Astrocyte (in vitro differentiated cells and primary cell): ENCODE results near the gene KCNMB2. TPM values are rescaled to one million over a fixed set of nuclear protein-coding genes. Genes with fewer than 3 reads are reported as not detected.

Experiments used
- DNase-seq: peaks from one replicate; pipeline ENCODE4 v3.0.0-alpha.2; 2010; ENCODE audit warnings: low read depth
- FAIRE-seq: peaks from 2 replicates; lab custom pipeline; 2011; peaks lifted over from hg19 to GRCh38; lab: Jason Lieb, UNC
- H2AFZ ChIP-seq: 2 replicates; pipeline ENCODE4 v1.6.0; 2012; ENCODE audit warnings: low read depth, low read length, inconsistent platforms
- H3K27ac ChIP-seq: 2 replicates; pipeline ENCODE4 v1.5.1; 2011; ENCODE audit warnings: low read depth, low read length, inconsistent platforms
- H3K27me3 ChIP-seq: 2 replicates; pipeline ENCODE4 v1.6.0; 2011; ENCODE audit warnings: low read length, inconsistent platforms; ENCODE audit not compliant: insufficient read depth
- H3K36me3 ChIP-seq: 2 replicates; pipeline ENCODE4 v1.5.1; 2011; ENCODE audit warnings: low read length, inconsistent platforms; ENCODE audit not compliant: insufficient read depth
- H3K4me1 ChIP-seq: 2 replicates; pipeline ENCODE4 v1.5.1; 2011; ENCODE audit warnings: low read length, inconsistent platforms; ENCODE audit not compliant: insufficient read depth
- H3K4me2 ChIP-seq: 2 replicates; pipeline ENCODE4 v1.6.0; 2012; ENCODE audit warnings: low read length, inconsistent platforms
- H3K4me3 ChIP-seq: 2 replicates; pipeline ENCODE4 v1.5.1; 2011; ENCODE audit warnings: low read depth, mild to moderate bottlenecking, low read length, inconsistent platforms; ENCODE audit not compliant: insufficient read depth
- H3K79me2 ChIP-seq: 2 replicates; pipeline ENCODE4 v1.6.0; 2012; ENCODE audit warnings: mild to moderate bottlenecking, low read length, inconsistent platforms; ENCODE audit not compliant: insufficient read depth
- H3K9ac ChIP-seq: 2 replicates; pipeline ENCODE4 v1.6.0; 2012; ENCODE audit warnings: mild to moderate bottlenecking, low read length, inconsistent platforms
- H3K9me3 ChIP-seq: 2 replicates; pipeline ENCODE4 v1.5.1; 2012; ENCODE audit warnings: low read depth, mild to moderate bottlenecking, low read length, inconsistent platforms; ENCODE audit not compliant: insufficient read depth
- H4K20me1 ChIP-seq: 2 replicates; pipeline ENCODE4 v1.6.0; 2012; ENCODE audit warnings: low read length, inconsistent platforms; ENCODE audit not compliant: insufficient read depth
- H3K27ac Mint-ChIP-seq: one replicate; pipeline ENCODE4 v1.8.0; 2021; ENCODE audit warnings: mild to moderate bottlenecking, mixed read lengths; ENCODE audit not compliant: unreplicated experiment
- H3K27me3 Mint-ChIP-seq: one replicate; pipeline ENCODE4 v1.8.0; 2021; ENCODE audit warnings: low read depth, mixed read lengths; ENCODE audit not compliant: unreplicated experiment
- H3K36me3 Mint-ChIP-seq: one replicate; pipeline ENCODE4 v1.8.0; 2021; ENCODE audit warnings: low read depth, mixed read lengths; ENCODE audit not compliant: unreplicated experiment
- H3K4me1 Mint-ChIP-seq: one replicate; pipeline ENCODE4 v1.8.0; 2021; ENCODE audit warnings: low read depth, mixed read lengths; ENCODE audit not compliant: unreplicated experiment
- H3K4me3 Mint-ChIP-seq: one replicate; pipeline ENCODE4 v1.8.0; 2021; ENCODE audit warnings: mild to moderate bottlenecking, moderate library complexity, mixed read lengths; ENCODE audit not compliant: unreplicated experiment
- H3K9me3 Mint-ChIP-seq: one replicate; pipeline ENCODE4 v1.8.0; 2021; ENCODE audit warnings: mild to moderate bottlenecking, mixed read lengths; ENCODE audit not compliant: unreplicated experiment
- CTCF ChIP-seq: IDR thresholded peaks from 2 replicates; pipeline ENCODE4 v1.5.1; 2011; ENCODE audit warnings: low read depth, mild to moderate bottlenecking, inconsistent platforms, low read length, moderate library complexity; ENCODE audit not compliant: insufficient read depth
- EZH2 ChIP-seq: IDR thresholded peaks from 2 replicates; pipeline ENCODE4 v1.6.1; 2012; ENCODE audit warnings: mild to moderate bottlenecking, low read length, inconsistent platforms; ENCODE audit not compliant: insufficient read depth
- total RNA-seq: library from RNA; stranded (reverse); gene quantifications from 2 replicates; pipeline ENCODE4 v1.2.1, GENCODE V29; 2021

KCNMB2 gene
- total RNA-seq, 1 donor from 2014 or later, result not detected

DNA sequence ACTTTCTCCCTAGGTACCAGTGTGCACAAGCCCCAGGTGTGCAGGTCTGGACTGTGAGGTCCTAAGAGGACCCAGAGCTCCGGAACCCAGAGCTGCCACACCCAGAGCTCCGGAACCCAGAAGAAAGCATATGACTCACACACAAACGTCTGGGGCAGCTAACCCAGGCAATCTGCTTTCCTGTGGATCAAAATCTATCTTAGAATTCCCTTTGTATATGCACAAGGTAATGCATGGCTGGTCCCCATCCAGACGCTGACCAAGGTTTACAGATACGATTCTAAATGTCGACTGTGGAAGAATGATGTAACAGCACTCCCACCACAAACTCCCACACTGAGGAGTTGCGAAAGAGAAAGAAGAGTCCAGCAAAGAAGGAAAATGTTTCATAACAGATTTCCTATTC is 15.7 kb downstream of the KCNMB2 start:
- H4K20me1 ChIP-seq, result no peaks in the 10 kb centered on the region
- no peak overlapping the region for H3K27ac ChIP-seq
- TF ChIP-seq EZH2 (no peak), CTCF (no peak)
- FAIRE-seq (no peak), DNase-seq (peak; percentile 56)
- Mint-ChIP-seq H3K4me3 (no peak overlapping the region), H3K4me1 (peaks cover 4% of the 10 kb centered on the region), H3K27ac (no peak overlapping the region), H3K27me3 (peaks cover 2% of the 10 kb centered on the region), H3K9me3 (no peaks in the 10 kb centered on the region), H3K36me3 (no peaks in the 10 kb centered on the region)
- H3K4me3 ChIP-seq, result no peak overlapping the region
- no peak overlapping the region for H2AFZ ChIP-seq
- no peaks in the 10 kb centered on the region for H3K79me2 ChIP-seq
- no peaks in the 10 kb centered on the region for H3K36me3 ChIP-seq
- H3K9me3 ChIP-seq, result no peaks in the 10 kb centered on the region
- no peaks in the 10 kb centered on the region for H3K27me3 ChIP-seq
- H3K4me2 ChIP-seq, result no peak overlapping the region
- H3K4me1 ChIP-seq, result no peaks in the 10 kb centered on the region
- H3K9ac ChIP-seq, result no peak overlapping the region

GRCh38 chr3:178558637-178559036 is 22.4 kb downstream of the KCNMB2 start:
- Histone ChIP-seq H3K36me3 (no peaks in the 10 kb centered on the region), H3K4me1 (peaks cover 11% of the 10 kb centered on the region), H3K27ac (no peak overlapping the region), H3K79me2 (no peaks in the 10 kb centered on the region), H4K20me1 (no peaks in the 10 kb centered on the region), H3K4me2 (no peak overlapping the region), H3K9me3 (no peaks in the 10 kb centered on the region), H3K27me3 (no peaks in the 10 kb centered on the region), H3K9ac (no peak overlapping the region), H2AFZ (peak overlapping the region; percentile 21), H3K4me3 (no peak overlapping the region)
- FAIRE-seq (no peak), DNase-seq (no peak)
- peaks cover 2% of the 10 kb centered on the region for H3K27me3 Mint-ChIP-seq
- H3K4me3 Mint-ChIP-seq, result no peak overlapping the region
- no peaks in the 10 kb centered on the region for H3K36me3 Mint-ChIP-seq
- H3K9me3 Mint-ChIP-seq, result no peaks in the 10 kb centered on the region
- H3K27ac Mint-ChIP-seq, result no peak overlapping the region
- no peak for TF ChIP-seq EZH2
- no peak for TF ChIP-seq CTCF
- peaks cover 9% of the 10 kb centered on the region for H3K4me1 Mint-ChIP-seq

GRCh38 chr3:178560759-178561158 is 24.5 kb downstream of the KCNMB2 start:
- H3K4me1 ChIP-seq, result peaks cover 11% of the 10 kb centered on the region
- H3K4me2 ChIP-seq, result no peak overlapping the region
- H3K9me3 ChIP-seq, result no peaks in the 10 kb centered on the region
- TF ChIP-seq CTCF, result no peak
- no peak for TF ChIP-seq EZH2
- H3K4me3 Mint-ChIP-seq, result no peak overlapping the region
- H3K79me2 ChIP-seq, result no peaks in the 10 kb centered on the region
- no peaks in the 10 kb centered on the region for H4K20me1 ChIP-seq
- H2AFZ ChIP-seq, result no peak overlapping the region
- no peaks in the 10 kb centered on the region for H3K36me3 Mint-ChIP-seq
- H3K4me3 ChIP-seq, result no peak overlapping the region
- H3K27me3 ChIP-seq, result no peaks in the 10 kb centered on the region
- peaks cover 2% of the 10 kb centered on the region for H3K27me3 Mint-ChIP-seq
- no peak for FAIRE-seq
- H3K9me3 Mint-ChIP-seq, result no peaks in the 10 kb centered on the region
- H3K36me3 ChIP-seq, result no peaks in the 10 kb centered on the region
- H3K9ac ChIP-seq, result no peak overlapping the region
- H3K4me1 Mint-ChIP-seq, result peaks cover 9% of the 10 kb centered on the region
- H3K27ac Mint-ChIP-seq, result no peak overlapping the region
- DNase-seq, result no peak
- no peak overlapping the region for H3K27ac ChIP-seq
